Upper lobe of left lung (tissue), 4 donors: ENCODE results near the gene SCART1.
"Not testable (repeated sequence)": the region's sequence is repeated elsewhere in the genome, so short reads cannot be mapped to it uniquely, and the experiment has no call there.

Experiments
- EP300 ChIP-seq, 4 donors: sonication (generic); formaldehyde crosslinking; IDR thresholded peaks; one replicate each; pipeline ENCODE4 v1.5.1; 2017; ENCODE audit warnings: antibody characterized with exemption in 4 of 4, control low read depth in 2 of 4
- TF ChIP-seq, protein P1 (sequence below), 6 experiments: fragments of 450-650 bp in 4 of 6; fragments of 200-600 bp in 2 of 6; sonication (generic) in 2 of 6; IDR thresholded peaks; one replicate each; pipeline ENCODE4 v1.5.1; 2016 to 2019; ENCODE audit warnings: antibody characterized with exemption in 6 of 6

- TF ChIP-seq, protein P1, sequence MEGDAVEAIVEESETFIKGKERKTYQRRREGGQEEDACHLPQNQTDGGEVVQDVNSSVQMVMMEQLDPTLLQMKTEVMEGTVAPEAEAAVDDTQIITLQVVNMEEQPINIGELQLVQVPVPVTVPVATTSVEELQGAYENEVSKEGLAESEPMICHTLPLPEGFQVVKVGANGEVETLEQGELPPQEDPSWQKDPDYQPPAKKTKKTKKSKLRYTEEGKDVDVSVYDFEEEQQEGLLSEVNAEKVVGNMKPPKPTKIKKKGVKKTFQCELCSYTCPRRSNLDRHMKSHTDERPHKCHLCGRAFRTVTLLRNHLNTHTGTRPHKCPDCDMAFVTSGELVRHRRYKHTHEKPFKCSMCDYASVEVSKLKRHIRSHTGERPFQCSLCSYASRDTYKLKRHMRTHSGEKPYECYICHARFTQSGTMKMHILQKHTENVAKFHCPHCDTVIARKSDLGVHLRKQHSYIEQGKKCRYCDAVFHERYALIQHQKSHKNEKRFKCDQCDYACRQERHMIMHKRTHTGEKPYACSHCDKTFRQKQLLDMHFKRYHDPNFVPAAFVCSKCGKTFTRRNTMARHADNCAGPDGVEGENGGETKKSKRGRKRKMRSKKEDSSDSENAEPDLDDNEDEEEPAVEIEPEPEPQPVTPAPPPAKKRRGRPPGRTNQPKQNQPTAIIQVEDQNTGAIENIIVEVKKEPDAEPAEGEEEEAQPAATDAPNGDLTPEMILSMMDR (IDR thresholded peaks at IDR 0.05), result not testable (repeated sequence)
- TF ChIP-seq EP300 (IDR thresholded peaks at IDR 0.05), result not testable (repeated sequence)
Observed at GRCh38 chr10:133469205-133469604, 15.5 kb downstream of the SCART1 start.
